ENCODE measurements around the gene BIRC5.
"Not testable (repeated sequence)": the region's sequence is repeated elsewhere in the genome, so short reads cannot be mapped to it uniquely, and the experiment has no call there.

Gene BIRC5

DNA sequence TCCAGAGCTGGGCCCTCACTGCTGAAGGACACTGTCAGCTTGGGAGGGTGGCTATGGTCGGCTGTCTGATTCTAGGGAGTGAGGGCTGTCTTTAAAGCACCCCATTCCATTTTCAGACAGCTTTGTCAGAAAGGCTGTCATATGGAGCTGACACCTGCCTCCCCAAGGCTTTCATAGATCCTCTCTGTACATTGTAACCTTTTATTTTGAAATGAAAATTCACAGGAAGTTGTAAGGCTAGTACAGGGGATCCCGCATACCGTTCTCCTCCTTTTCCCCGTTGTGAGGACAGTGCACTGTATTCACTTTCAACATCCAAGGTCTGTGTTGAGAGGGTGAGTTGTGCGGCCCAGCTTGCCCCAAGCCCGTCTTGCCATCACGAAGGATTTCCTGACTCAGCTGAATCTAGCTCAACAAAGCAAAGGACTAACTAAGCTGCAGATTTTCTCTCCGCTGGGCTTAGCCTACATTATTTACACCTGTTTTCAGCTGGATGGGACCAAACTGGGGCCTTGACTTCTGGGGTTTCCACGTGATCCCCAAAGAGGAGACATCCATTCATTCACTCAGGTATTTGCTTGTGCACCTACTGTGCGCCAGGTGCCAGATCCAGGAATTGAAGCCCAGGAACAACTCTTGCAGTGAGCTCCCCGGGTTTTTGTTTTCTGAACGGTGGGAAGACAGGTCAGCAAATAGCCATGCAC lies 12.2 kb downstream of the BIRC5 start:
- no peak for DNase-seq

DNA sequence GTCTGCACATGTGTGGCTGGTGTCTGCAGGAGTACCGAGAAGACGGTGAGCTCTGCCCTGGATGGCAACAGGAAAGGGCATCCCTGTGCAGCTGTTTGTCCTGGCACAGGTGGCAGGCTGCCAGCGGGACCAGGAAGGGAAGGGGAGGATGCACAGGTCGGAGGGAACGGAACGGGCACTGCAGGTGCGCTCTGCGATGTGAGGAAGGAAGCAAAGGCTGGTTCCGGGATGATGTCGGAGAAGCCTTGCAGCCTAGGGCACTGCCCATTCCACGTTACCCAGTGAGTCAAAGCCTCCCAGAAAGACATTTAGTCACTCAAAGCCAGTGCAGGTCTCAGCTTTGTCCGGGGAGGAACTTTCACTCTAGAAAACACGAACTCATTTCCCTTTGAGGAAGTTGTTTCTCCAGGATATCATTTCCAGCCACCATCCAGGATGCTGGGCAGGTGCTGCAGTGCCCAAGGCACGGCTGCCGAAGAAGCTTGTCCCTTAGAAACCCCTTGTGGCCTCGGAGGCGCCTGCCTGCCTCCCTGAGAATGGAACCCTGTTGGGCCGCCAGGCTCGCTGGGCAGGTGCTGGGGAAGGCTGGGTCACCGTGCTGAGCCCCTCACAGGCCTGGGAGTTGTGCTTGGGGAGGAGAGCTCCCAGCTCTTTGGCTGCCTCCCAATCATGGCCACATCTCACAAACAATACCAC lies 12.9 kb downstream of the BIRC5 start:
- DNase-seq: no peak

DNA sequence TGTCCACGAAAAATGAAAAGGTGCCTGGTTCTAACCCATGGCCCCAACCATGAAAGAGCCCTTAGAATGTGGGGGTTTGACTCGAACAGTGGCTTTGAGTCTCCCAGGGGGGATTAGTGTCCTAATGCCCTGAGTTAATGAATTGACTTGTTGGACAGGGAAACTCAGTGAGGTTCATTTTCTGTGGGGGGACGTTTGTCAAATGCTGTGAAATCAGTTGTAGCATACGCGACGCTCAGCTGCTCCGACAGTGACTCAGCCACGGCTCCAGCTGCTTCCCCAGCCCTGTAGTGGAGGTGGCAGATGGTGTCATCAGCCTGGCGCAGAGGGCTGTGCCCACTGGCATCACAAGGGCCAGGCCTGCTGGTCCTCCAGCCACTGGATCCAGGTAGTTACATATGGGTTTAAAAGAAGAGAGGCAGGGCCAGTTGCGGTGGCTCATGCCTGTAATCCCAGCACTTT lies 13.4 kb downstream of the BIRC5 start:
- no peak for DNase-seq

DNA sequence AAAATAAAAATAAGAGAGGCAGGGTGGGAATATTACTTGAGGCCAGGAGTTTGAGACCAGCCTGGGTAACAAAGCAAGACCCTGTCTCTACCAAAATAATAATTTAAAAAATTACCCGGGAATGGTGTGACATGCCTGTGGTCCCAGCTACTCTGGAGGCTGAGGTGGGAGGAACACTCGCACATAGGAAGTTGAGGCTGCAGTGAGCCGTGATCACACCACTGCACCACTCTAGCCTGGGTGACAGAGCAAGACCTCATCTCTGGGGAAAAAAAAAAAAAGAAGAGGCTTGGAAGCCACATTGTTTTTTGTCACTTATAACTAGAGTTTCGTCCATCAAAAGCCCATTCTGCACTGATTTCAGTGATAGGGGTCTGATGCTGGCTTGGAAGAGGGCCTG lies 14.1 kb downstream of the BIRC5 start:
- DNase-seq: no peak

DNA sequence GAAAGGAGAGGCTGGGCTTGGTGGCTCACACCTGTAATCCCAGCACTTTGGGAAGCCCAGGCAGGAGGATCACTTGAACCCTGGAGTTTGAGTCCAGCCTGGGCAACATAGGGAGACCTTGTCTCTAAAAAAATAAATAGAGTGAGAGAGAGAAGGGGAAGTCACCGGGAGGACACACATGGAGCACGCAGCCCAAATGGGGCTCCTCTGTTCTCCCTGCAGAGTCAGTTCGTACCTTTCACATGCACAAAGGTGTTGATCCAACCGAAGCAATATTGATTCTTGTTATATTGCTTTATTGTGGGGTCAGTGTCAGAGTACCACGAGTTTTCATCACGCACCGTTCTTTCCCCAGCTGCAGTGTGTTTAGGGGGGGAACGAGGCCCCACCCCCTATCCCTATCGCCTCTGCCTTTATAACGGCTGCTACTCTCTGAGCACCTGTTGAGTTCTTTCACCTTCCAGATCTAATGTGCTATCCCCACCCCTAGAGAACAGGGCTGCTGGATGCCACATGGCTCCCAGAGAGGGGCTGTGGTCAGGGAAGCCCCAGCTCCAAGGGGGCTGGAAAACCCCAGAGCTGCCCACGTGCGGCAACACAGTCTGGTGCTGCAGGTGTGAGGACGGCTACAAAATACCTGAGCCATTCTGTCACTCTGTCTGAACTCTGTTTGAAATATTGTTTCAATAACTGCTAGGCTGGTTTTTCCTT lies 16.4 kb downstream of the BIRC5 start:
- no peak for DNase-seq

DNA sequence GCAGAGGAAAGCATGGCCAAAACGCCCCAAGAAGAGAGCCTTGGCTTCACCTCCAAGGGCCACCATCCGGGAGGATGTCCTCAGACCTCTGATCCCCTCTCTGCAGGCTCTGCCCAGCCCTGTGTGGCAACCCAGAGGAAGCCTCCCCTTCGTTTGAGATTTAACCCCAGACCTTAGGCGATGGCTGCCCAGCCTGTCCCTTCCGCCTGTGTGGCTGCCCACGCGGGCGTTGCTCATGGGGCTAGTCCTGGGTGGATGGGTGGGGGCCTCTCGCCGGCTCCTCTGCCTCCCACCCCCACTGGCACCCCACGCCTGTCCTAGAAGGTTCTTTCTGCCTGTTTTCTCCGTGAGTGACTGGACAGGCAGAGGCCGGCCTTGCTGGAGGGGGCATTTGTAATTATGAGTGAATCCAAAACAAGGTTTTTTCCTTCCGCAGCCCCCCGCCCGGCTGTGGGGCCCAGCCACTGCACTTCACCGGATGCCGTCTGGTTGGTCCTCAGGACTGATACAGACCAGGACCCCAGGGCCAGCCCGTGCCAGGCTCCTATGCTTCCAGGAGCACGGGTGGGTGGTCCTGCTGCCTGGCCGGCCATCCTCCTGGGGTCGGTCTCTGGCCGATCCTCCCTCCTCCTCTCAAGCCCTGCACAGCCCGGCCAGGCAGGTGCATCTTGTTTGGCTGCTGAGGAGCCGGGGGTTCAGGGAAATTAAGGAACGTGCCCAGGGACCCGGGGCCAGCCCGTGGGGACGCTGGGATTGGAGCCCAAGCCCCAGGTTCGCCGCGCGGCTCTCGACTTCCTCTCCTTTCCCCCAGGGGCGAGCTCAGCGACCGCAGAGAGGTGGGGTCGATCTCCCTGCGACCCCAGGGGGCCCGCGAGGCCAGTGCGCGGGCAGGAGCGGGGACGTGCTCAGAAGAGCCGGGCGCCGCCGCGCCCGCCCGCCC lies 17.2 kb downstream of the BIRC5 start, which contains the start of gene TMEM235:
Gene TMEM235 (plus strand): TSS at position 636 of the 940 bp plus-strand sequence. CDS start 393 bp downstream, outside the sequence.
- no peak for DNase-seq

DNA sequence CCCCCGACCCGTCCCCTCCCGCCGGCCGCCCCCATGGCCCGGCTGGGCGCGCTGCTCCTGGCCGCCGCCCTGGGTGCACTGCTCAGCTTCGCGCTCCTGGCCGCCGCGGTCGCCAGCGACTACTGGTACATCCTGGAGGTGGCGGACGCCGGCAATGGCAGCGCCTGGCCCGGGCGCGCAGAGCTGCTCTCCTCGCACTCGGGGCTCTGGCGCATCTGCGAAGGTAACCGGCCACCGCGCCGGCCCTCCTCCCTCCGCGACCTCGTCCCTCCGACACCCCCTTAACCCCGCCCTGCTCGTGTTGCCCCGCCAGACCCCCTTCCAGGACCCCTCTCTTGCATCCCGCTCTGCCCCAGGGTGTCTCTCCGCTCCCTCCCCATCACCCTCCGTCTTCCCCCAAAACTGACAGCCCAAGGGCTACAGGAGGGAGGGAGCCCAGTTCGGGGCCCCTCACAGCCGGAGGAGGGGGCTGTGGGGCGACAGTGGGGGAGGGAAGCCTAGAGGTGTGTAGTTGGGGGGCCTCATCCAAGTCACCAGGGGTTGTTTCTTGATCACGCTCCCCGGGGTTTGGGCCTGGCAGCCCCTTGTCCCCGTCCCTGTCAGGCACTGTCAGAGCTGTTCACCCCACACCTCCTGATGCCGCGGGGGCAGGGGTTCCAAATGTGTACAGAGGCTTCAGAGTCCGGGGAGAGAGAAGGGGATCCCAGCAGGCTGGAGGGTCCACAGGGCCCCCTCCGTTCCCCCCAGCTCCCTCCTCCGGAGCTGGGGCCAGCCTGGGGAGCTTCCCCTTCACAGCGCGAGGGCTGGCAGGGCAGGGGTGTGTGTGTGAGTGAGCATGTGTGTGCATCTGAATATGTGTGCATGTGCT lies 18.2 kb downstream of the BIRC5 start:
- no peak for DNase-seq

DNA sequence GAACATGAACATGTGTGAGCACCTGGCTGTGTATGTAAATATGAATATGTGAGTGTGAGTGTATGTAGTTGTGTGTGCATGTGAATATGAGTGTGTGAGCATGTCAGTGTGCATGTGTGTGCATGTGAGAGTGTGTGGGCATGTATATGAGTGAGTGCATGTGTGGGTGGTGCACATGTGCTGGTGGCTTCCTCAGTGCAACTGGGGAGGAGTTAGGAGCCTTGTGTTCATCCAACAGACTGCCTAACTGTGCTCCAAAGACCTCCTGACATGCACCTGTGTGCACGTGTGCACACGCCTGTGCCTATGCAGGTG lies 18.8 kb downstream of the BIRC5 start:
- DNase-seq: no peak

DNA sequence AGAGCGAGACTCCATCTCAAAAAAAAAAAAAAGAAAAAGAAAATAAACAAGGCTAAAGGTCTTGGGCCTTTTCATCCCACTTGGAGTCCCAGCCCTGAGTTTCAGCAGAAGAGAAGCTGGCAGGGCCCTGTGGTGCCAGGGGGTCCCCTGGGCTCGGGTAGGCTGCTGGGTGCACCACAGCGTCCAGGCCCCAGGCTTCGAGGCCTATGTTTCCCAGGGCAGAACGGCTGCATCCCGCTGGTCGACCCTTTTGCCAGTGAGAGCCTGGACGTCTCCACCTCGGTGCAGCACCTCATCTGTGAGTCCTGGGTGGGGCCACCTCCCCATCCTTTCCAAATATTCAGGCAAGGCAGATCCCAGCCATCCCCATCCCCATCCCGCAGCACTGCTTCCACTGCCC lies 19.6 kb downstream of the BIRC5 start:
- DNase-seq: no peak

DNA sequence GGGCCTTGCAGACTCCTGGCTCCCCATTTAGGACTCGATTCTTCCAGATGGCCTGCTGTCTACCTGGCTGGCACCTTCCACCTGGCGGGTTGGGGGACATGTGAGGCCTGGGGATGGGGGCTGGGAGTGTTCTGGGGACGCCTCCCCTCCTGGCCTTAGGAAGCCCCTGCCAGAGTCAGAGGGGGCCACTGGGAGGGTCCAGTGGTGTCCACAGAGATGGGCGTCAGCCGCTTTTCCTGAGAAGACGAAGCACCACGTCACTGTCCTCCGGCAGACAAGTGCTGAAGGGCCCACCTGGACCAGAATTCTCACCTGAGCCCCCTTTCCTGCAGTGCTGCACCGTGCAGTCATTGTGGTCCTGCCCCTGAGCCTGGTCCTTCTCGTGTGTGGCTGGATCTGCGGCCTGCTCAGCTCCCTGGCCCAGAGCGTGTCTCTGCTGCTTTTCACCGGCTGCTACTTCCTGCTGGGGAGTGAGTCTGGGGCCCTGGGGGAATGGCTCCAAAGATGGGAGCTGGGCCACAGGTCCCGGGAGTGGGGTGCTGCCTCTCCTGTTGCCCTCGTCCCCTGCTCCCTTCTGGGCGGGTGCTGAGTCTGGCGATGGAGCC lies 20.3 kb downstream of the BIRC5 start:
- no peak for DNase-seq

DNA sequence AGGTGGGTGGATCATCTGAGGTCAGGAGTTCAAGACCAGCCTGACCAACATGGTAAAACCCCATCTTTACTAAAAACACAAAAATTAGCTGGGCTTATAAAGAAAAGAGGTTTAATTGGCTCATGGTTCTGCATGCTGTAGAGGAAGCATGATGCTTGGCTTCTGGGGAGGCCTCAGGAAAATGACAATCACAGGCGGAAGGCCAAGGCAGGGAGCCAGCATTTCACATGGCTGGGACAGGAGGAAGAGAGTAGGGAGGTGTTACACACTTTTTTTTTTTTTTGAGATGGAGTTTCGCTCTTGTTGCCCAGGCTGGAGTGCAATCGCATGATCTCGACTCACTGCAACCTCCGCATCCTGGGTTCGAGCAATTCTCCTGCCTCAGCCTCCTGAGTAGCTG lies 21.0 kb downstream of the BIRC5 start:
- DNase-seq: not testable (repeated sequence)

DNA sequence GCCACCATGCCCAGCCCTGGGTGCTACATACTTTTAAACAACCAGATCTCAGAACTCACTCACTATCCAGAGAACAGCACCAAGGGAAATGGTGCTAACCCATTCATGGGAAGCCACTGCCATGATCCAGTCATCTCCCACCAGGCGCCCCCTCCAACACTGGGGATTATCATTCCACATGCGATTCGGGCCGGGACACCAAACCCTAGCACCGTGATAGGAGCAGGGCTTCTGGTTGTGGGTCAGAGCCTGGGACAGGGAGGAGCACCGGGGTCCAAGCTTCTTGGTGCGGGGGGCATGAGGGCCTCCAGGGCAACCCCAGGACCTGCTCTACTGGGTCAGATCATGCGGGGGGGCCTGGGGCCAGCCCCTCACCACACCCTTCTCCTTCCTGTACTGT lies 21.8 kb downstream of the BIRC5 start:
- no peak for DNase-seq

DNA sequence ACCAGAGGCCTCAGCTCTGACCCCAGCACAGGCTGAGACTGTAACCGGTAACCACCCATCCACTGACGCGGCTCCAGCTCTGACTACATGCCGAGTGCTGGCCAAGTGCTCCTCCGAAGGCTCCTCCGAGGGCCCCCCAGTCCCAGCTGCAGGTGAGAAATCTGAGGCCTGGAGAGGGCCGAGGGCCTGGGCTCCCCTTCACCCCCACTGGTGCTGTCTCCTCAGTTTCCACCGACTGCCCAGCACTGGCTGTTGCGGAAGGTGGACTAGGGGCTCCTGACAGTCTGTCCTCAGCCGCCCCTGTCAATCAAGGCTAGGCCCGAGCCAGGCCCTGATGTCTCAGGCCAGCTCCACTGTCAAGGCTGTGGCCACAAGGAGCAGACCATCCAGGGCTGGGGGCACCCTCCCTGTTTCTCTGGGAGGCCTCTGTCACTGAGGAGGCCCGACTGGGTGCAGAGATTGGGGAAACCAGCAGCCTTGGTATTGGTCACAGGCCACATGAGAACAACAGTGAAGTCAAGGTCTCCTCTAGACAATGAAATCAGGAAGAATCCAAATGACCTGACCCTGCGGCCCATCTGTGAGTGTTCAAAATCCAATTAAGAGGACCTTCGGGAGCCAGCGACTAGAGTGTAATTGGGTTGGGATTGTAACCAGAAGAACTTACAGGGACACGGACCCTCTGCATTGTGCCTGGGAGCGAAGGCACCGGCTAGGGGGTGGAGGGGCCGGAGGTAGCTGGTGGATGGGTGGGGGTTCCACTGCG lies 22.5 kb downstream of the BIRC5 start:
- DNase-seq: no peak

DNA sequence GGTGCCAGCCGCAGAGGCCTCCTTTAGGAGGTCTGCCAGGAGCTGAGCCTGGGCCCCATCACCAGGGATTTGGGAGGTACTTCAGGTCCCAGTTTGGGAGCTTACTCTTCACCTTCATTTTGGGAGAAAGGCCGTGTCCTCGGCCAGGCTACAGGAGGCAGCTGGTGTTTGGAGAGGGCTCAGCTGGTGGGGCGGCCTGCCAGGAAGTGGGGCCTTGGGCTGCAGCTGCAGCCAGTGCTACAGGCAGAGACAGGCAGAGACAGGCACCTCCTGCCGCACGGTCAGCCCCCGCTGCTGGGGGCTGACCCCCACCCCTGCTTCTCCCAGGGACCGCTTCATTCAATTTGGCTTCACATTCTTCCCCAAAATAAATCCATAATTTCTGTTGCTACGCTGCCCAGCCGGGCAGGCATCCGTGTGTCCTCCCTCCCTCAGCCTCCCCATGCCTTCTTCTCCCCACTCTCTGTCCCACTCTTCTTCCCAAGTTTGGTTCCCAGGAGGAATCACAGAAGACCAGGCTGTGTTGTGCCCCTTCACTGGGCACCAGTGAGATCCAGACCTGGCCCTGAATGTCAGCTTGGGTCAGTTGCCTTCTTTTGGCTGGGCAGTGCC lies 23.5 kb downstream of the BIRC5 start:
- DNase-seq: no peak

DNA sequence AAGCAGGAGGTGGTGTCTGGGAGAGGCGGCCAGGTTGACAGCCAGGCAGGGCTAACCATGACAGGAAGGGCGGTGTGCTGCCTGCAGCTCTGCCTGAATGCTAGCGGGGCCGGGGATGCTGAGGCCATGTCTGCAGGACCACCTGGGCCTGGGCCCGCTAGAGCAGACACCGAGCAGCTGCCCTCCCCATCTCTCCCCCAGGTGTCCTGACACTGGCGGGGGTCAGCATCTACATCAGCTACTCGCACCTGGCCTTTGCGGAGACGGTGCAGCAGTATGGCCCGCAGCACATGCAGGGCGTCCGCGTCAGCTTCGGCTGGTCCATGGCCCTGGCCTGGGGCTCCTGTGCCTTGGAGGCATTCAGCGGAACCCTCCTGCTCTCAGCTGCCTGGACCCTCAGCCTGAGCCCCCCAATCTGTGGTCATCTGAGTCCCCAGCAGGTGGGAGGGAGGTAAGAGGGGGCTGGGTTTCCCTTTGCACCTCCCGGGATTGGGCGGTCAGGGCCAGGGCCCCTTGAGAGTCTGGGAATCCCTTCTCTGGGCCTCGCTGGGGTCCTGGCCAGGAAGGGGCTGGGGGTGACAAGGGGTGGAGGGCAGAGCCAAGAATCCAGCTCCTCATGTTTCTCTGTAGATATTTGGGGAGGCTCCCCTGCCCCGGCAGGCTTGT lies 24.9 kb downstream of the BIRC5 start:
- no peak for DNase-seq

DNA sequence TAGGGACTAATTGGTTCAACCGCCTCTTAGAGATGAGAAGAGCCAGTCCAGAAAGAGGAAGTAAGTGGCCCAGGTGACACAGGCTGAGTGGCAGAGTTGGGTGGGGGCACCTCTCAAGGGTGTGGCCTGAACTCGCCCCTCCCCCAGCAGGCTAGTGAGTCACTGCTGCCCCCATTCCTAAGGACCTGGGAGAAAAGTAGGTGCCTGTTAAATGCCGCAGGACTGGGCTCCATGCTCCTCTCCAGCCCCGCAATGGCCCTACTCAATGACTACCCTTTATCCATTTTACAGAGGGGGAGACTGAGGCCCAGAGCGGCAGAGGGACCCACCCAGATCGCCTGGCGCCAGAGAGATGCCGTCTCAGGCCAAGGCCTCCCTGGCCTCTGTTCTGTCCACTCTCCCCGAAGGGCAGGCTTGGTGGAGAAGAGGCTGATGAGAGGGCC lies 25.5 kb downstream of the BIRC5 start:
- DNase-seq: no peak

DNA sequence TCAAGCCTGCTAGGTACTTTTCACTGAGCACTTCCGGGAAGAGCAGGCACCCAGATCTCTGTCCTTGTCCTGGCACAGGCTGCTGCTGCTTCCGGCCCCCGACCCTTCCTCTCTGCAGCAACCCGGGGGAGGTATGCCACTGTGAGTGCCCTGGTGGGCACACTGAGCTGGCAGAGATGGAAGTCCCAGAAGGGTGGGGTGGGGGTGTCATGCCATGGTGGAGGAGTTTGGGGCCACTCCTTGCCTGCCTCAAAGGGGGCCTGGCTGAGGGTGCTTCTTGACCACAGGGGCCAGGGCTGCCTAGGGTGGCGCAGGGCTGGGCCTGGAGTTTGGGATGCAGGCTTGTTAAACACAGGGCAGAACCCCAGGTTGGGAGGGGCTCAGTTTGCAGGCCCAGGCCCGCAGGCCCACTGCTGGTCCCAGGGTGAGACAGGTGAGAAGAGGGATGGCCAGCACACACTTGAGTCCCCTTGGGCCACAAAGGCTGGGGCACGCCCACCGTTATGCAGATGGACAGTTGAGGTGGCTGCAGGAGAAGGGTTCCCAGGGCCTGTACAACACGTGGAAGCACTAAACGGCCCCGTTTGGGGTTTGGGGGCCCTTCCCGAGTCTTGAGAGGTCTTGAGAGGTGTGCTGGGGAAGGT lies 26.1 kb downstream of the BIRC5 start:
- no peak for DNase-seq

DNA sequence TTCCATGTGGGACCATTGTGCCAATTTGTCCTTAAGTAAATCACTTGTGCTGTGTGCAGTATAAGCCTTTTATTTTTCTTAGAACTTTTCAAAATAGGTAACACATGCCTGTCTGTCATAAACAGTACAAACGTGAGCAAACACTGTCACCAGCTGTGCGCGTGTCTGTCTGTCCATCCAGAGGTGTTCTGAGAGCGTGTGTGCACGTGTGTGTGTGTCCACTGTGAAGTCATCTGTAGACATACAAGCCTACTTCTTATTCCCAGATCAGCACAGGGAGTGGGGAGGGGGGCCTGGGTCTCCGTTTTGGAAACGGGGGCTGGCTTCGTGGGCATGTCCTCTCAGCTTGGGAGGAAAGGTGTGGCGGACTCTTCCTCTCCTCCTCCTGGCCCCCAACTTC lies 26.8 kb downstream of the BIRC5 start:
- no peak for DNase-seq

Data from 8988T (cell line).